ENCODE measurements around the gene C1QL1. TPM values are rescaled to one million over a fixed set of nuclear protein-coding genes. Genes with fewer than 3 reads are reported as not detected.

Gene C1QL1
- total and polyA plus RNA-seq, 9 of the 15 experiments (the other 6 are each of a cell fraction or from before 2014, with no cell fraction given): 0.07 to 0.12 (median 0.09) TPM; not detected in 6

- no peak overlapping the region for H2AFZ ChIP-seq (ENCODE audit: low read depth, low read length)
- peaks cover 0 to 14% of the 10 kb centered on the region in 2 experiments; a peak in 2 of 5 replicates for H3K4me1 ChIP-seq (replicated peaks in 1 of 2; ENCODE audit: control insufficient read depth in 2 of 2, insufficient read depth in 2 of 2, low read length in 2 of 2)
- no peaks in the 10 kb centered on the region for H4K20me1 ChIP-seq (replicated peaks; ENCODE audit: control insufficient read depth, insufficient read depth, low read length)
- no peaks in the 10 kb centered on the region for H3K79me2 ChIP-seq (ENCODE audit: control insufficient read depth, insufficient read depth, low read length)
- no peak overlapping the region for H3K9ac ChIP-seq (ENCODE audit: insufficient read depth in 1 of 2, low read depth in 2 of 2, low read length in 2 of 2)
- H3K36me3 ChIP-seq (ENCODE audit: control insufficient read depth, insufficient read depth, low read length): no peaks in the 10 kb centered on the region
- H3K27ac ChIP-seq (ENCODE audit: extremely low read depth, low read depth, low read length): no peak overlapping the region
- DNase-seq (ENCODE audit: extremely low read depth in 1 of 4, low spot score in 3 of 4) (no peak), FAIRE-seq (no peak), ATAC-seq (no peak)
- no TSS peak for BruUV-seq (replicated peaks)
- H3K4me2 ChIP-seq (ENCODE audit: insufficient read depth, low read length): no peak overlapping the region
- no peak overlapping the region for H3K4me3 ChIP-seq
- peaks cover 5 to 30% of the 10 kb centered on the region in 2 experiments; a peak in 3 of 5 replicates for H3K27me3 ChIP-seq (ENCODE audit: control insufficient read depth in 2 of 2, insufficient read depth in 2 of 2, low read length in 2 of 2)
- H3K9me1 ChIP-seq (ENCODE audit: control insufficient read depth, insufficient read depth, low read length): peaks cover 3% of the 10 kb centered on the region
- intact Hi-C loops (cut with micrococcal nuclease): loop anchor here (10.0 kb wide), 2 partner anchors 113 to 237 kb away; no protein-coding TSS in a partner anchor
- in situ Hi-C loops (cut with MboI): loop anchor here (10.0 kb wide), 1 partner anchor 237 kb away; no protein-coding TSS in a partner anchor
- TF ChIP-seq SIX5 (IDR thresholded peaks at IDR 0.05; ENCODE audit: borderline replicate concordance in 1 of 2, insufficient read depth in 1 of 2, low read depth in 1 of 2, low read length in 2 of 2): no peak
- TF ChIP-seq ZNF696 (CRISPR knock-in tag; conservative IDR thresholded peaks at IDR 0.05): no peak
- no peak for TF ChIP-seq ZNF561 (CRISPR knock-in tag; conservative IDR thresholded peaks at IDR 0.05)
- no peak for TF ChIP-seq YY1 (IDR thresholded peaks at IDR 0.05; ENCODE audit: borderline replicate concordance in 1 of 3, control insufficient read depth in 1 of 3, extremely low read depth in 1 of 3, insufficient read depth in 3 of 3, insufficient read length in 1 of 3, insufficient replicate concordance in 2 of 3, low read depth in 1 of 3, low read length in 2 of 3)
- no peak for TF ChIP-seq RBM39 (optimal IDR thresholded peaks at IDR 0.05; ENCODE audit: low read depth, low read length)
- no peak for TF ChIP-seq ZNF140 (CRISPR knock-in tag; IDR thresholded peaks at IDR 0.05)
- no peak for TF ChIP-seq TAF9B (IDR thresholded peaks at IDR 0.05; ENCODE audit: partially characterized antibody)
- ChIA-PET POLR2A (interaction anchor here (0.9 to 1.5 kb wide), 3 partner anchors 9 to 14 kb away, joined by 3 to 4 read pairs (median 3); no protein-coding TSS in a partner anchor), CTCF (ENCODE audit: low intra/inter-chr PET ratio) (interaction anchor here (0.6 kb wide), 1 partner anchor 19 kb away, joined by 6 read pairs; no protein-coding TSS in a partner anchor)
- WGBS (ENCODE audit: insufficient coverage, low coverage, missing lambda C conversion rate): 8% methylated on average over 1 of the region's 1 CpG
- H3K9me3 ChIP-seq (replicated peaks; ENCODE audit: control insufficient read depth, insufficient read depth, low read depth, low read length): no peaks in the 10 kb centered on the region
Observed at GRCh38 chr17:45011767-45012166, 43.7 kb upstream of the C1QL1 start.

Data from K562 (cell line).